Ishikawa (cell line): ENCODE data around the gene SYT6.

ENCODE experiments used
- CEBPB ChIP-seq: IDR thresholded peaks from 2 replicates; pipeline ENCODE4 v1.6.1; 2012
- CREB1 ChIP-seq: IDR thresholded peaks from 2 replicates; pipeline ENCODE4 v1.6.1; 2012; ENCODE audit warnings: low read depth
- EGR1 ChIP-seq: IDR thresholded peaks from 2 replicates; pipeline ENCODE4 v1.6.1; 2012
- EP300 ChIP-seq: IDR thresholded peaks from 2 replicates; pipeline ENCODE4 v1.6.1; 2012; ENCODE audit warnings: borderline replicate concordance
- FOXM1 ChIP-seq: IDR thresholded peaks from 2 replicates; pipeline ENCODE4 v1.6.1; 2012; ENCODE audit warnings: low read depth, borderline replicate concordance
- MAX ChIP-seq: IDR thresholded peaks from 2 replicates; pipeline ENCODE4 v1.6.1; 2012
- NFIC ChIP-seq: IDR thresholded peaks from 2 replicates; pipeline ENCODE4 v1.6.1; 2012
- RAD21 ChIP-seq: IDR thresholded peaks from 2 replicates; pipeline ENCODE4 v1.6.1; 2012; ENCODE audit warnings: low read depth
- REST ChIP-seq: IDR thresholded peaks from 2 replicates; pipeline ENCODE4 v1.6.1; 2012; ENCODE audit warnings: low read depth, mild to moderate bottlenecking
- TAF1 ChIP-seq: IDR thresholded peaks from 2 replicates; pipeline ENCODE4 v1.6.1; 2012; ENCODE audit warnings: low read depth, mild to moderate bottlenecking
- TCF12 ChIP-seq: IDR thresholded peaks from 2 replicates; pipeline ENCODE4 v1.6.1; 2012; ENCODE audit warnings: low read depth
- TEAD4 ChIP-seq: IDR thresholded peaks from 2 replicates; pipeline ENCODE4 v1.6.1; 2012
- USF1 ChIP-seq: IDR thresholded peaks from 2 replicates; pipeline ENCODE4 v1.6.1; 2012
- YY1 ChIP-seq: IDR thresholded peaks from 2 replicates; pipeline ENCODE4 v1.6.1; 2012; ENCODE audit warnings: low read depth
- ZBTB7A ChIP-seq: IDR thresholded peaks from 2 replicates; pipeline ENCODE4 v1.6.1; 2012; ENCODE audit warnings: low read depth

Gene SYT6

GRCh38 chr1:114176366-114176765 is 22.7 kb upstream of the SYT6 start:
- TF ChIP-seq EGR1: no peak
- no peak for TF ChIP-seq TAF1
- TF ChIP-seq REST: no peak
- TF ChIP-seq USF1: no peak
- TF ChIP-seq ZBTB7A: no peak
- TF ChIP-seq TEAD4: no peak
- TF ChIP-seq TCF12: no peak
- no peak for TF ChIP-seq MAX
- no peak for TF ChIP-seq CREB1
- TF ChIP-seq EP300: no peak
- TF ChIP-seq FOXM1: no peak
- TF ChIP-seq YY1: no peak
- TF ChIP-seq RAD21: no peak
- TF ChIP-seq NFIC: no peak
- no peak for TF ChIP-seq CEBPB

GRCh38 chr1:114173680-114174079 is 20.0 kb upstream of the SYT6 start:
- TF ChIP-seq CEBPB: no peak
- TF ChIP-seq NFIC: no peak
- TF ChIP-seq USF1: no peak
- TF ChIP-seq REST: no peak
- TF ChIP-seq EP300: no peak
- TF ChIP-seq TCF12: no peak
- TF ChIP-seq ZBTB7A: no peak
- no peak for TF ChIP-seq RAD21

GRCh38 chr1:114169509-114169908 is 15.8 kb upstream of the SYT6 start:
- TF ChIP-seq MAX (no peak), CEBPB (no peak), FOXM1 (no peak), RAD21 (no peak), EP300 (no peak), YY1 (no peak), TAF1 (no peak), ZBTB7A (no peak), USF1 (no peak), TCF12 (no peak), EGR1 (no peak), TEAD4 (no peak), REST (no peak), NFIC (no peak), CREB1 (no peak)

DNA sequence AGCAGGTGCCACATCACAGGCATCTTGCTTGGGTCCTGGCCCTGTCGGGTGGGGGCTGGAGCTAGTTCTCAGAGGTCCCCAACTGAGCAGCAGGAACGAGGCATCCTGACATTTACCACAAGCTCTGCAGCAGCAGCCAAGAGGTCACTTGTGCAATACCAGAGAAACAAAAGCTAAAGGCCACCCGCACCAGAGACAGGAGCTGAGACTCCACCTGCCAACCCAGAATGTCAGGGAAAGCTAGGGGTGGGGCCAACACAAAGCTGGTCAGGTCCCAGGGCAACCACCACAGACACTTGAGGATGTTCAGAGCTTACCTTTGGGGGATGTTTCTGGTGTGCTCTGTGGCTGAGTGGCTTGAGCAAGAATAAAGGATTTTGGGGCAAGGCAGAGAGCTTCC is 13.6 kb upstream of the SYT6 start:
- no peak for TF ChIP-seq MAX
- no peak for TF ChIP-seq TEAD4
- TF ChIP-seq REST: no peak
- TF ChIP-seq CEBPB: 0 out of 2 replicates have a peak, but pooled peaks have one; percentile 4
